Right ventricle myocardium superior (tissue), 1 donor: ENCODE measurements around the gene ASB4. TPM values are rescaled to one million over a fixed set of nuclear protein-coding genes. Genes with fewer than 3 reads are reported as not detected.
"Not testable (repeated sequence)": the region's sequence is repeated elsewhere in the genome, so short reads cannot be mapped to it uniquely, and the experiment has no call there.

Experiments
- ATAC-seq: fragments of 200-7000 bp; cut with Tn5 transposase; one replicate; pipeline ENCODE4 v1.9.1; 2020; ENCODE audit warnings: mild to moderate bottlenecking; ENCODE audit not compliant: poor library complexity
- DNase-seq: peaks from one replicate; pipeline ENCODE4 v3.0.0-alpha.2; 2020
- intact Hi-C: fragments of 100-400 bp; cut with DNase I; formaldehyde crosslinking; loops from one replicate; pipeline ENCODE4 v1.11.2; 2022
- total RNA-seq: library from RNA; stranded (reverse); fragmentation: NEBNext Ultra II Directional; extraction: Animal tissue kit (Norgen Biotek cat#: 25700); gene quantifications from one replicate; pipeline ENCODE4 v1.2.1, GENCODE V29; 2021
- donor health status: DM: no; HTN: yes; CAD: no; lungs with severe emphysema.

The ASB4 gene
- total RNA-seq, 1 donor from 2014 or later = 7.8 TPM

DNA sequence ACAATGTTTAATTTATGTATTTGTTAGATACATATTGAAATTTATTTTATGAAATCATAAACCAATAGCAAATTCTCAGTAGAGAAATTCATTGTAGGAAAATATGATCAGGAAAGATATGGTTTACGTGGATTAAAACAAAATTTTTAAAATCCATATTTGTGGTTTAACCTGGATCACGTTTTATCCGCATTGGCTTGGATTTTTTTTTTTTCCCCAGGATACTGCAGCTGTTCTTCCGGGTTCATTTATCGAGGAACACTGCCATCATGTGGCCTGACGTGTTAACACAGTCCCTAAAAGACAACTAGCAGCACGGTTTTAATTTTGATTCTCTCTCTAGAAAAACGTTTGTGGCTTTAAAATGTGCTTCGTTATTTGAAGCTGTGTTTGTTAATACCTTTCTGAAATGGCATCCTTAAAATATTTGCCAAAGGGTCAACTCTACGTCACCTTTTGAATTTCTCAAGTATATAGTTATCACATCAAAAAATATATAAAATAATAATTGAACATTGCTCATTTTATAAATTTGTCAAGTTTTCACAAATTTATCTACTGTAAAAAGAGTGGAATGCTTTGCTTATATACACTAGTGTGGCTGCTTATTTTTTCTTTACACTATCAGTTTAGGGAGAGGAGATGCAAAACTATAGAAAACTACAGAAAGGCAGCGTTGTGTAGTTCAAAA lies 8.7 kb upstream of the ASB4 start:
- ATAC-seq (peak; percentile 88), DNase-seq (peak; percentile 46)
- intact Hi-C loops = no loop called here

DNA sequence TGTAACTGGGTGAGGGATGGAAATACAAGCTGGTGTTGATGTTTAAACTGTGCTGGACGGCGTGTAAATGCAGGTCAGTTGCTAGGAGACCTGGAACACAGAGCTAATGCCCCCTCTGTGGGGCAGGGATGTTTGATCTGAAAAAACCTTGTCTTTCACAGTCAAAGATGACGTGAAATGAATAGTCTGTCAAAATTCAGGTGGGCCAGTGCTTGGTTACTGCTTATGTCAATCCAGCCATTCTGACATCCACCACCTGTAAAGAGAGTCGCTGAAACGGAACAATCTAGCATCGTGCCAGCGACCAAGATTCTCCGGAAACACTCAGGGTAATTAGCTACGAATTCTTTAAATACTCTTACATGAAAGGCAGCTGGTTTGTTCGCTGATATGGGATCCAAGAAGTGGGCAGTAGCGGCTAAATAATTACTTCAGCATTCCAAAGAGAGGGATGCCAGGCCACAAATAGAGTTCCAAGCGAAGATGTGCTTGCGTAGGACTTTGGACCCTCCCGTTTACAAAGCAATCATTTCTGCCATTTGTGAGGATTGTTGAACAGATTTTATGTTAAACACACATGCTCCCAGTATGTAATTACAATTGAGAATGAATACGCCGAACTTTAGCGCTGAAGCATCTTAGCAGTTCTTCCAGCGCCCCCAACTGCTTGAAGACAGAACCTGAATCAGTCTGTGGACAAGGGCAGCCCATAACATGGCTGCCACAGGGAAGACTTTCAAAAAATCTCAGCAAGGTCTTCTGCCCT lies 7.3 kb upstream of the ASB4 start:
- no peak for DNase-seq
- peak; percentile 61 for ATAC-seq
- intact Hi-C loops = no loop called here

DNA sequence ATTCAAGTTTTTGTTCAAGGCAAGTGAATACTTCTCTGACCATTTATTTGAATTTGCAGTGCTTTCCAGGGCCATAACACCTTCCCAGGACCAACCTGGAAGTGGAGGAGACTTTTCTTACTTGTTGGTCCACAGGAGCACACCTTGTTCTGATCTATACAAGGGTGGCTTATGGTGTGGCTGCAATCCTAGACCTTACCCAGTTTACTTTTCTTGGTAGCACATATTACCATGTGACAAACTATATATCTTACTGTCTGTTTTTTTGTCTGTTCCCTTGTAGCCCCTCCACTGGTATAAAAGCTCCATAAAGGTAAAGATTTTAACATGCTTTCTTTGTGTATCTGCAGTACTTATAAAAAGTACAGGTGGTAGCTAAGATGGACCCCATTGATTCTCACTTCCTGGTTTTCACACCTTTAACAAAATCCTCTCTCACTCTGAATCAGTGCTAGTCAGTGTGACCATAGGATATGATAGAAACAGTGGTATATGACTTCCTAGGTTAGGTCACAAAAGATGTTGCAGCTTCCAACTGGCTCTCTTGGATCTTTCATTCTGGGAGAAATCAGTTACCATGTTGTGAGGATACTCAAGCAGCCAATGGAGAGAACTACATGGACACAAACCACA lies 5.6 kb upstream of the ASB4 start:
- ATAC-seq (no peak), DNase-seq (no peak)
- intact Hi-C loops = no loop called here

DNA sequence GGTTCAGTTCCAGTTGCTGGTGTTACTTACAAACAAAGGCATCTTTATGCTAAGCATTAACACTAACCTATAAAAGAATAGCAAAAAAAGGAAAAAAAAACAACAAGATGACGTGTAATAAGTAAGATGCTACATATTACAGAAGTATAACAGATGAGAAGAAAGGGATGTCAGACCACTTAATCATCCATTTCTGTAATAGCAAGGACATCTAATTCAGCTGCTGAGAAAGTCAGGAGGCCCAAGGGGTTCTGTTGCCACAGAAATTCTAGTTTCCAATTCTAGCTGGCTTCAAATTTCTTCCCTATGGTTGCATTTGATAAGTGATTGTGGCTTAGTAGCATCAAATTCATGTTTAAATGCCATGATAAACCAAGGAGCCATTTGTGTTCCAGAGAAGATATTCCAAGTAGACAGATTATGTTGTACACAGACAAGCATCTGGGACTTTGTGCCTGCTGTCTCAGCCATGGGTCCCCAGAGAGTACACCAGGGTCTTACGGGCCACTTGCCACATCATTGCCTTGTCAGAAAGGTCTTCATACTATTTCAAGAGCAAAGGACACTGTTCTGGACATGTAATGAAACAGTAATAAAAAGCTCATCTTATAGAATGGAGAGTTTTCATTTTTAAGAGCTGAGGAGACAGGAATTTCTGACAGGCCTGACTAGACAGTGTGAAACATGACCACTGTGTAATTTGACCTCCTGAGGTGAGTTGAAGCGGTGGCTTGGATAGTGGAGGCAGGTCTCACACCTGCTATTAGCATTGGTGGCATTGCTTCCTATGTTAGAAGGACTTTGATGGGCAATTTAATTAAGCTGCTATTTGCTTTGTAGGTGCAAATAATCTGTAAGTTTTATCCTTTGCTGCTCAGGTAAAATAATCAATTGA lies 4.2 kb upstream of the ASB4 start:
- intact Hi-C loops = no loop called here
- ATAC-seq (no peak), DNase-seq (no peak)

DNA sequence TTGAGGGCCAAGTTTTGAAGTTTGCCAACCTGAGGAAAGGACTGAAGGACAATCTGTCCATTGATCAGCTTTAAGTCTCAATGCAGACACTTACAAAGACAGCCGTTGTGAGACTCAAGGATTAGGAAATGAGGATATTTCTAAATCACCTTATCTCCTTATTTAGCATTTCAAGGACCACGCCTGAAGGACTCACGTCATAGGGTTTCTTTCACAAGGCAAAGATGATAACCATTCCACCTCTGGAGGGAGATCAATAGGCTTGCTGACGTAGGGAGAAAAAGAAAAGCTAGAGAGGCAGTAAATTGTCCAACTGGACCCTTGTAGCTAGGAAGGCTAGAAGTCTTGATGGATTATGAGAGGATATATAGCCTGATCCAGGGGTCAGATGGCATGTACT lies 3.3 kb upstream of the ASB4 start:
- intact Hi-C loops = no loop called here
- ATAC-seq (no peak), DNase-seq (no peak)

DNA sequence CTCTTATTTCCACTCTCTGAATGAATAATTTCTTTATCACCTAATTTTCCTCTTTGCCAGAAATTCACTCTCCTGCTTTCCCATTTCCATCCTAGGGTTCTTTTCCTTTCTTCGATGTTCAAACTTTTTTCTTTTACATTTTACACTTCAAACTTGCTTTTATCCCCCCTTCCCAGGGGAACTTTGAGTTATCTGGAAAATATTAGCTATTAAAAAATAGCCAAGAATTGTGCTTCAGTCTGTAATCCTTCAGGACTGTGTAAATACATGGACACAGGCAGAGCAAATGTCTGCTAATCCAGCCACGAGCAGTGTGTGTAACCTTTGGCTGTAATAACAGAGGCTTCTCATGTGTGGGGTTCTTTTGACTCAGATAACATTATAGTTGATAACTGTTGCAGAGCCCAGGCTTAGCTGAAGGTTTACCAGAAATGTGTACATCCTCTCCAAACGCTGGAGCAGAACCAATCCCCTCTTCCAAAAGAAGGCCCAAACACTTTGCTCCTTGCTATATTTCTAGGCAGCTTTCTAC lies 4.6 kb downstream of the ASB4 start:
- peak; percentile 66 for ATAC-seq
- intact Hi-C loops = no loop called here

DNA sequence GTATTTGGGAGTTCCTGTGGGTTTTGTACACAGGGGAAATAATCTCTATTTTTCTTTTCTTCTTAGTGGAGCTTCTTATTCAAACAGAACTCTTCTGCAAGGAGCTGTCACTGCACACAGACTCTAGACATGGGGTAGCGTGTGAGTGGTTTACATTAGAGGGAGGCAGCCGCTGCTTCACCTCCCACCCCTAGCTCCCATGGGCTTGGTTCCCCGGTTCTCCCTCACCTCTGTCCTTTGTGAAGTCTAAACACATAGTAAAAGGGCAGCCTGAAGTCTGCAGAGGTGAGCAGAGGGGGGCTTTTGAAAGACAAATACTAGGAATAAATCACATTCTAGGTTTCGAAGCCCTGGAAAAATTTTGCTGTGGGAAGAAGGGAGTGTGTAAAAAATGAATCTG lies 5.5 kb downstream of the ASB4 start:
- intact Hi-C loops = no loop called here
- ATAC-seq (no peak), DNase-seq (no peak)

More for the DNA sequence above, 4.6 kb downstream of the ASB4 start:
- no peak for DNase-seq

DNA sequence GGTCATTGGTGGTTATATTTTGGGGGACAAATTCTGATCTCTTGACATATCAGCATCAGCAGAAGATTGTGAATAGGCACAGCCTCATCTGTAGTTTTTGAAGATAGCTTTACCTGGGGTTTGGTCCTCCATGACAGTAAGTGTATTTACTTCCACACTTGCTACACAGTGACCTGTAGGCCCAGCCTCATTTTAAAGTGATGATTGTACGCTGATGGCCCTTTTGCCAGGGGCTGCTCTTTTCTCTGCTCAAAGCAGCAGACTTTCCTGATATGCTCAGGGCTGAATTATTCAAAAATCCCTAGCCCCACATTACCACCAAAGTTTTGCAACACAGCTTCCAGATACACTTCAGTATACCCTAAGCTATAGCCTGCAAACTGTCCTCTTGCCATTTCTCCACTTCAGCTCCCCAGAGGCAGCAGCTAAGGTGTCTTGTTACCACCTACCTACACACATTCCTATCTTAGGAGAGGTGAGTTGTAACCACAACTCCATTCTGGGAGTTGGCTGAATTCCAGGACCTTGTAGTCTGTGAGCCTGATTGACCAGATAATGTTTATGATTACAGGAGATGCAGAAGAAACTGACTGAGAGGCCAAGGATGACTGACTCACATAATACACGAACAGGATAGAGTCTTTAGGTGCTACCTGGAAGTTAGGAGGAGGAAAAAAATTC lies 6.0 kb downstream of the ASB4 start:
- no peak for ATAC-seq

DNA sequence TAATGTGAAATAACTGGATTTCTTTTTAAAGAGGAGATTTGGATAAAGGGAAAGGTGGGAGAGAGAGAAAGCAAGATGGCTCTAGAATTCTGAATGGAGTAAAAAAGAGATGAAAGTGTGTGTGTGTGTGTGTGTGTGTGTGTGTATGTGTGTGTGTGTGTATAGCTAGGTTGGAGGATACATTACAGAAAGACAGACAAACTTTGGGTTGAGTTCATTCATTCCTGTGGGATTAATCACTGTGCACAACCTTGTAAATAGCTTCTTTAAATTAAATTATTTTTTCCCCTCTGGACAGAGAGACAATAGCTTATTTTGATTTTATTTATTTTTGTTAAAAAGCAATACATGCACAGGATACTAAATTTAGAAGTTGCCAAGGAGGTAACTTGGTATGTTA lies 7.5 kb downstream of the ASB4 start:
- DNase-seq (no peak), ATAC-seq (no peak)
- intact Hi-C loops = no loop called here

More for the DNA sequence above, 6.0 kb downstream of the ASB4 start:
- no peak for DNase-seq
- intact Hi-C loops = no loop called here

DNA sequence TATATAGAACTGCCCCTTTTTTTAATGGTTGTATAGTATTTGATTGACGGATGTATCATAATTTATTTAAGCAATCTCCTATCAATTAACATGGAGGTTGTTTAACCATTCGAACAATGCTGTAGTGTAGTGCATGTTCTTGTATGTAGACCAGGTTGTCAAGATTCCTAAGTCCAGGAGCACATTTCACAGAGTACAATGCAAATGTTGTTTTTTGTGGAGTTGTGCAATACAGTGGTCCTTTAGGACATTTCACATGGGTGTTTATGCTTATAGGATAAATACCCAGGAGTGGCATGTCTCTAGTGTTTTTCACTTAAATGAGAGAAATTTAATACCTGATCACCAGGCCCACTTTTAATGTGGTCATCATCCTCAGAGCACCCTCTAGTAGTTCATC lies 8.1 kb downstream of the ASB4 start:
- DNase-seq = no peak
- intact Hi-C loops = no loop called here
- no peak for ATAC-seq

DNA sequence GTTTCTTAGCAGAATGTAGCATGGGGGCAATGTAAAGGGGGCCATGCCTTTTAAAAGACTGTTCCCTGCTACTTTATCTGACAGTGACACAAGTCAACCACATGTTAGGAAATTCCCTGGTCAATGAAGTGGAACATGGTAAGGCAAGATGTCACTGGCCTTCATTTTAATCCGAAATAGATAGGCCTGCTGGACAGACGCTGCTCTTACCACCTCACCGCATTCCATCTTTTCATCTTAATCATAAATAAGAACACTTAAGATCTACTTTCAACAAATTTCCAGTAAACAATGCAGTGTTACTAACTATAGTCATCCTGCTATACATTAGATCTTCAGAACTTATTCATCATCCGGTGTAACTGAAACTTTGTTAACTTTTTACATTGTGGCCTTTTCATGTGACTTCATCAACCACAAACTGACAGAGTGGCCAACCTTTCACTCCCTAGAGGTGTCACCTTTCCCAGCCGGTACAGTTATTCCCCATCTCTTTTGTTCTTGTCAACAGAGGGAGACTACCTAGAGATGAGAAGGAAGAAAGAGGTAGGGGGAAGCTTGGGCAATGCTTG lies 15.6 kb downstream of the ASB4 start:
- intact Hi-C loops = no loop called here
- no peak for ATAC-seq

DNA sequence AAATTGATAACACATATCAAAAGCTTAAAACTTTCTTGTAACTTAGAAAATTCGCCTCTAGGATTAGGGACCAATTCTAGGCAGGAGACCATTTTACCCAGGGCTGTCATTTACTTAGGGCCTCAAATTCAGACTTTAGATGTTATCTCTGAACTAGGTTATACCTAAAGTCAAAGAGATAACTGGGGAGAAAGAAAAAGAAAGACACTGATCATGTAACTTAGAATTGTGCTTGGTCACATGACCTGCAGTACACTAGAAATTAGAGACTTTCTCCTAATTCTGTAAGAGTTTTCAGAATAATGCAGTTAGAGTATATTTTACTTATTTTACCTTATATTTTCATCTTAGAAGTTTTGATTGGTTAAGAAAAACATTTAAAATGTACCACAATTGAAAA lies 16.7 kb downstream of the ASB4 start:
- DNase-seq (no peak), ATAC-seq (no peak)
- intact Hi-C loops = no loop called here

More for the DNA sequence above, 15.6 kb downstream of the ASB4 start:
- no peak for DNase-seq

DNA sequence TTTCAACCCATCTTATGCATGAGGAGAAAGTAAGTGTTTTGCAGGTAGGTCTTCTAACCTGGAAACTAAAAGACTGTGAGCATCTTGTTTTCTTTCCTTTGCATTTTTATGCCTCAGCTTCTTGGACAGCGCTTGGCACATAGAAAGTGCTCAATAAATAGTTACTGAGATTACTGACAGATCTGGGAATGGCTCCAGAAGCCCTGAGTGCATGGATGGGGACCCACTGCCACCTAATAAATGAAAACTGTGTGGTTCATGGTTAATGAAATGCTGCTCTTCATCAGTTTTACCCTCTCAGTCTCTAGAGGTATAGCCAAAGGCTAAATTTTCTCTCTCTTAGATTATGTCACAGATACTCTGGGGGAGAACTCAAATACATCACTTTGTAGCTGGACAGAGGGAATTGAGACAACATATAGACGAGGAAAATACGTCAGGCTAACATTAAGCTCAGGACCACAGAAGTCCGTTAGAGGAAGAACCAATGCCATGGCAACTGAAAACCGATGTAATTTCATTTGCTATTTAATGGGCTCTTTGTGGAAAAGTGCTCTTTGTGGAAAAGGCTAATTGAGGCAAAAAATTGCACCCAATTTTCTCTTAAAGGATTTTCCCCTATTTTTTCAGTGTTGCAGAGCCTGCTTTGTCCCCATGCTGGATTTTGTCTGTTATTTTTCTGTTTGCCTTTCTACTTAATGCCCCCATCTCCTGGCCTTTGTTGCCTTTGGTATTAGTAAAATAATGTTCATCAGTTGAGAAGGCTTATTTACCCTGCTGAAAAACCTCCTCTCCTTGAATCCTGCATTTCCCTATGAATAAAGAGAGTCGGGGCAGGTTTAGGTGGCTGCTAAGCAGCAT lies 17.8 kb downstream of the ASB4 start:
- ATAC-seq (no peak), DNase-seq (no peak)
- intact Hi-C loops = no loop called here

DNA sequence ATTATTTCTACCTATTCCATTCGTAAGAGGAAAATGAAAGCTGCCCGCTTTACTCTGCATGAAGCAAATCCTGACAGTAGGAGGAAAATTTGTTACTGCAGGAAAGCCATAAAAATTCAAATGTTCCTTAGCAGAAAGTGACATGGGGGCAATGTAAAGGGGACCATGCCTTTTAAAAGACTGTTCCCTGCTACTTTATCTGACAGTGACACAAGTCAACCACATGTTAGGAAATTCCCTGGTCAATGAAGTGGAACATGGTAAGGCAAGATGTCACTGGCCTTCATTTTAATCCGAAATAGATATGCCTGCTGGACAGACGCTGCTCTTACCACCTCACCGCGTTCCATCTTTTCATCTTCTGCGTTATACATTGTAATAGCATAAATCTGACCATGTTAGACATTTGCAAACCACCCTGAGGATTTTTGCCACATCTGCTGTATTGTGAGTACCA lies 18.4 kb downstream of the ASB4 start:
- DNase-seq, ATAC-seq, intact Hi-C loops: not testable (repeated sequence)

DNA sequence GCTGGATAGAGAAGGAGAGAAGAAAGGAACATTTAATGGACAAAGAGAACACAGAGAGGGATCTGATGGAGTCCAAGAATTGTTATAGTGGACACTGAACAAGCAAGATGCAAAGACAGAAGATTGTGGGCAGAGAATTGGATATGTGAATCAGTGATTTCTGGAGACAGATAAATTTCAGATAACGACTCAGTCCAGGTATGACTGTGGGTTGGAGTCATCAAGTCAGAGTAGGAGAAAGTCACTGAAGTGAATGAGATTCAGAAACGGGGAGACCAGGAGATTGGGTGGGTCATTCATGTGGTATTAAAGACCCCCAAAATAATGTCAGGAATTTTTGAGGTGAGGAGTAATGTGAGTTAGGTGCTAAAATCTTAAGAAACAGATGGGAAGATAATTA lies 23.0 kb downstream of the ASB4 start:
- no peak for ATAC-seq
- intact Hi-C loops = no loop called here
- DNase-seq = no peak

DNA sequence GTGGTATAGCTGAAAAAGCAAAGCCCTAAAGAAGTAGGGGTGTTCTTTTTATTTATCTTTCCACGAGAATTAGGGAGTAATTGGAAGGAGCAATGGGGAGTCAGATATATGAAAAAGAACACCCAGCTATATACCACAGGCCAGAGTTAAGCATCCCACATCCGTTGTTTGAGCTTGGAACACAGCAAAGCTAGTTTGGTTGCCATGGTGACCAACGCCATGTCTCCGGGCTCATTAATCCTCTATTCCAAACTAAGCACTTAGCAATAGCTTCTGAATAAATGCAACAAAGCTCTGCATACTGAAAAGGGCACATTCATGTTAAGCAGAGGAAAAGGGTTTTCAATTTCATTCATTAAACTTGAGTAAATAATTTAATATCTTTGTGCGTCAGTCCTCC lies 23.5 kb downstream of the ASB4 start:
- DNase-seq = no peak
- intact Hi-C loops = no loop called here
- ATAC-seq = no peak
